ENCODE results near the gene RASAL2.

- TF ChIP-seq REST (IDR thresholded peaks at IDR 0.05; ENCODE audit: insufficient read depth in 1 of 2, low read depth in 2 of 2, low read length in 1 of 2) = no peak
- TF ChIP-seq CTCF (IDR thresholded peaks at IDR 0.05) = no peak
- TF ChIP-seq POLR2AphosphoS5 (IDR thresholded peaks at IDR 0.05; ENCODE audit: low read depth, low read length) = no peak
These were observed 268.8 kb downstream of the RASAL2 start for GRCh38 chr1:178362747-178363146.
